HG02885 (cell line): ENCODE data around the gene SLC37A1.
"Not testable (repeated sequence)": the region's sequence is repeated elsewhere in the genome, so short reads cannot be mapped to it uniquely, and the experiment has no call there.

Experiments
- ATAC-seq: cut with Tn5 transposase; IDR thresholded peaks from one replicate; pipeline ENCODE4 v1.9.1; 2021; ENCODE audit warnings: mild to moderate bottlenecking; ENCODE audit not compliant: unreplicated experiment, poor library complexity

Gene SLC37A1

GRCh38 chr21:42601656-42602055 is 88.0 kb downstream of the SLC37A1 start:
- no peak for ATAC-seq

- no peak for ATAC-seq
These were observed 93.5 kb downstream of the SLC37A1 start for GRCh38 chr21:42607102-42607501.

- no peak for ATAC-seq
These were observed 94.0 kb downstream of the SLC37A1 start for GRCh38 chr21:42607525-42608102.

GRCh38 chr21:42608446-42608845 is 94.8 kb downstream of the SLC37A1 start:
- ATAC-seq = no peak

- ATAC-seq = peak; percentile 51
These were observed 96.2 kb downstream of the SLC37A1 start for GRCh38 chr21:42609811-42610210.

- no peak for ATAC-seq
These were observed 98.2 kb downstream of the SLC37A1 start for GRCh38 chr21:42611852-42612251.

- ATAC-seq = no peak
These were observed 98.7 kb downstream of the SLC37A1 start for GRCh38 chr21:42612390-42612789.

- ATAC-seq = no peak
These were observed 100.1 kb downstream of the SLC37A1 start for GRCh38 chr21:42613756-42614155.

GRCh38 chr21:42614396-42614795 is 100.7 kb downstream of the SLC37A1 start:
- no peak for ATAC-seq

GRCh38 chr21:42614811-42615351 is 101.2 kb downstream of the SLC37A1 start:
- ATAC-seq = no peak

- ATAC-seq = not testable (repeated sequence)
These were observed 101.7 kb downstream of the SLC37A1 start for GRCh38 chr21:42615377-42615776.

GRCh38 chr21:42615924-42616323 is 102.3 kb downstream of the SLC37A1 start:
- no peak for ATAC-seq

GRCh38 chr21:42616446-42616845 is 102.8 kb downstream of the SLC37A1 start:
- no peak for ATAC-seq

- no peak for ATAC-seq
These were observed 103.3 kb downstream of the SLC37A1 start for GRCh38 chr21:42616941-42617340.

GRCh38 chr21:42617486-42617885 is 103.8 kb downstream of the SLC37A1 start:
- ATAC-seq = no peak

- no peak for ATAC-seq
These were observed 105.1 kb downstream of the SLC37A1 start for GRCh38 chr21:42618707-42619102.

- no peak for ATAC-seq
These were observed 105.5 kb downstream of the SLC37A1 start for GRCh38 chr21:42619166-42619565.

GRCh38 chr21:42619841-42620240 is 106.2 kb downstream of the SLC37A1 start:
- ATAC-seq = no peak

- ATAC-seq = no peak
These were observed 107.6 kb downstream of the SLC37A1 start for GRCh38 chr21:42621166-42621818.

GRCh38 chr21:42621819-42622177 is 108.1 kb downstream of the SLC37A1 start:
- no peak for ATAC-seq

- ATAC-seq = no peak
These were observed 108.6 kb downstream of the SLC37A1 start for GRCh38 chr21:42622284-42622683.

GRCh38 chr21:42623694-42624093 is 110.0 kb downstream of the SLC37A1 start:
- ATAC-seq = no peak
